ENCODE data around the gene UBAC1.
"Not testable (repeated sequence)": the region's sequence is repeated elsewhere in the genome, so short reads cannot be mapped to it uniquely, and the experiment has no call there.

The UBAC1 gene

GRCh38 chr9:135914921-135915320 is 46.3 kb downstream of the UBAC1 start:
- DNase-seq (ENCODE audit: low read depth): no peak
- H3K4me3 ChIP-seq (ENCODE audit: low read depth, low read length): no peak overlapping the region
- TF ChIP-seq, protein P1, sequence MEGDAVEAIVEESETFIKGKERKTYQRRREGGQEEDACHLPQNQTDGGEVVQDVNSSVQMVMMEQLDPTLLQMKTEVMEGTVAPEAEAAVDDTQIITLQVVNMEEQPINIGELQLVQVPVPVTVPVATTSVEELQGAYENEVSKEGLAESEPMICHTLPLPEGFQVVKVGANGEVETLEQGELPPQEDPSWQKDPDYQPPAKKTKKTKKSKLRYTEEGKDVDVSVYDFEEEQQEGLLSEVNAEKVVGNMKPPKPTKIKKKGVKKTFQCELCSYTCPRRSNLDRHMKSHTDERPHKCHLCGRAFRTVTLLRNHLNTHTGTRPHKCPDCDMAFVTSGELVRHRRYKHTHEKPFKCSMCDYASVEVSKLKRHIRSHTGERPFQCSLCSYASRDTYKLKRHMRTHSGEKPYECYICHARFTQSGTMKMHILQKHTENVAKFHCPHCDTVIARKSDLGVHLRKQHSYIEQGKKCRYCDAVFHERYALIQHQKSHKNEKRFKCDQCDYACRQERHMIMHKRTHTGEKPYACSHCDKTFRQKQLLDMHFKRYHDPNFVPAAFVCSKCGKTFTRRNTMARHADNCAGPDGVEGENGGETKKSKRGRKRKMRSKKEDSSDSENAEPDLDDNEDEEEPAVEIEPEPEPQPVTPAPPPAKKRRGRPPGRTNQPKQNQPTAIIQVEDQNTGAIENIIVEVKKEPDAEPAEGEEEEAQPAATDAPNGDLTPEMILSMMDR (IDR thresholded peaks at IDR 0.05; ENCODE audit: low read depth, low read length, missing control alignments): no peak

- H3K4me3 ChIP-seq (ENCODE audit: low read depth, low read length); DNase-seq (ENCODE audit: low read depth): not testable (repeated sequence)
These were observed 49.9 kb downstream of the UBAC1 start for GRCh38 chr9:135911233-135911632.

GRCh38 chr9:135910757-135911156 is 50.4 kb downstream of the UBAC1 start:
- DNase-seq (ENCODE audit: low read depth): no peak
- no peak overlapping the region for H3K4me3 ChIP-seq (ENCODE audit: low read depth, low read length)
- TF ChIP-seq, protein P1 (IDR thresholded peaks at IDR 0.05; ENCODE audit: low read depth, low read length, missing control alignments): no peak

GRCh38 chr9:135910216-135910615 is 51.0 kb downstream of the UBAC1 start:
- TF ChIP-seq, protein P1 (IDR thresholded peaks at IDR 0.05; ENCODE audit: low read depth, low read length, missing control alignments): no peak
- no peak overlapping the region for H3K4me3 ChIP-seq (ENCODE audit: low read depth, low read length)
- DNase-seq (ENCODE audit: low read depth): no peak

GRCh38 chr9:135909371-135909770 is 51.8 kb downstream of the UBAC1 start:
- TF ChIP-seq, protein P1 (IDR thresholded peaks at IDR 0.05; ENCODE audit: low read depth, low read length, missing control alignments): no peak
- DNase-seq (ENCODE audit: low read depth): no peak
- H3K4me3 ChIP-seq (ENCODE audit: low read depth, low read length): no peak overlapping the region

DNA sequence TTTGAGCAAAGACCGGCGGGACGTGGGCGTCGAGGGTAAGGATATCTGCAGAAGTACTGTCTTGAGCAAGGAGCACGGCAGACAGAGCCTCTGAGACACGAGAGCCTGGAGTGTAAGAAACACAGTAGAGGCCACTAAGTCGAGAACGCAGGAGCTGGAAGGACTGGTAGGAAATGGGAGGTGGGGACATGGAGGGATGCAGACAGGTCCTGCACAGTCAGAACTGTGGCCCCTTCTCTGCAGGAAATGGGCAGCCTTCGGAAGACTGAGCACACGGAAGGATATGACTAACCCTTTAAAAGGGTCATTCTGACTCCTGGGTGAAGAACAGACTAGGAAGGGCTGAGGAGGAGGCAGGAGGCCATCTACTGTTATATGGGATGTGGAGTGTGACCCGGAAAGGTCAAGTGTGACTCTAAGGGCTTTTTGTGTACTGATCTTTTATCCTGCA is 52.4 kb downstream of the UBAC1 start:
- TF ChIP-seq, protein P1 (IDR thresholded peaks at IDR 0.05; ENCODE audit: low read depth, low read length, missing control alignments): no peak
- DNase-seq (ENCODE audit: low read depth): no peak
- H3K4me3 ChIP-seq (ENCODE audit: low read depth, low read length): peak overlapping the region; percentile 73

DNA sequence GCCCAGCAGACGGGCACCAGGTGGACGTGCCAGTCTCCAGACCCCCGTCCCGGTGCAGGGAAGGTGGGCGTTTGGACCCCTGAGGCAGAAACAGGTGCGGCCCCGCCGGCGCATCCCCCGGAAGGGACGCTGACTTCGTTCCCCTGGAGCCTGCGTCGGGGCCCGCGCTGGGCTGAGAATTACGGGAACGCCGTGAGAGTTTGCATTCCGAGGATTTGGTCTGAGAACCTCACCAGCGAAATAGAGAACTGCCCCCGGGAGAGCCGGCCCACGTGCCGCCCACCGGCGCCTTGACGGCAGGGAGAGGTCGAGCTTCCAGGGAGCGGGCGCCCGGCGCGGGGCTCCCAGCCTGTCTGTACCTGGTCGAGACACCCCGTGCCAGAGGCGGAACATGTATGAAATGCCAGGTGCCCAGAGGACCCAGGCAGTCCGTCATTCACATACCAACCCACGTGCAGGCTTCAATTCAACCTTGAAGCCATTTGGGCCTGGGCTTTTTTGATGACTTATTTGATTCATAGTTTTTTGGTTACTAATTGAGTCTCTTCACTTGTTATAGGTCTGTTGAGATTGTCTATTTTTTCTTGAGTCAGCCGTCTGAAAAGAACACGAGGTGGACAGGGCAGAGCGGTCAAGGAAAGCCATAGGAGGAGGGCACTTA is 53.0 kb downstream of the UBAC1 start:
- DNase-seq (ENCODE audit: low read depth): no peak
- TF ChIP-seq, protein P1 (IDR thresholded peaks at IDR 0.05; ENCODE audit: low read depth, low read length, missing control alignments): no peak
- peak overlapping the region; percentile 73 for H3K4me3 ChIP-seq (ENCODE audit: low read depth, low read length)

Data from GM12864 (cell line).